Activated T-helper 17 cell treated with anti-CD3 and anti-CD28 coated beads, Interleukin-2, amount 50 U/mL, for 72 hours (primary cell): Measurements from ENCODE around the gene TBC1D10A. TPM values are rescaled to one million over a fixed set of nuclear protein-coding genes. Genes with fewer than 3 reads are reported as not detected.

ENCODE experiments used
- ATAC-seq: fragments of 150-1000 bp; cut with Tn5 transposase; replicated peaks from 2 replicates; pipeline ENCODE4 v1.10.0; 2021; ENCODE audit warnings: mild to moderate bottlenecking, moderate library complexity
- H3K27ac Mint-ChIP-seq: one replicate; pipeline ENCODE4 v1.8.0; 2022; ENCODE audit warnings: mixed read lengths
- H3K27me3 Mint-ChIP-seq: one replicate; pipeline ENCODE4 v1.8.0; 2022; ENCODE audit warnings: mixed read lengths
- H3K36me3 Mint-ChIP-seq: one replicate; pipeline ENCODE4 v1.8.0; 2022; ENCODE audit warnings: low read depth, mild to moderate bottlenecking, mixed read lengths
- H3K4me1 Mint-ChIP-seq: one replicate; pipeline ENCODE4 v1.8.0; 2022; ENCODE audit warnings: mixed read lengths
- H3K4me3 Mint-ChIP-seq: one replicate; pipeline ENCODE4 v1.8.0; 2022; ENCODE audit warnings: mild to moderate bottlenecking, mixed read lengths
- H3K9me3 Mint-ChIP-seq: one replicate; pipeline ENCODE4 v1.8.0; 2022; ENCODE audit warnings: mixed read lengths
- total RNA-seq, 2 donors: library from RNA; stranded (reverse); gene quantifications; one replicate each; pipeline ENCODE4 v1.2.3, GENCODE V29; 2022

The TBC1D10A gene
- total RNA-seq, 2 donors from 2014 or later = 26.9 to 41.2 TPM

DNA sequence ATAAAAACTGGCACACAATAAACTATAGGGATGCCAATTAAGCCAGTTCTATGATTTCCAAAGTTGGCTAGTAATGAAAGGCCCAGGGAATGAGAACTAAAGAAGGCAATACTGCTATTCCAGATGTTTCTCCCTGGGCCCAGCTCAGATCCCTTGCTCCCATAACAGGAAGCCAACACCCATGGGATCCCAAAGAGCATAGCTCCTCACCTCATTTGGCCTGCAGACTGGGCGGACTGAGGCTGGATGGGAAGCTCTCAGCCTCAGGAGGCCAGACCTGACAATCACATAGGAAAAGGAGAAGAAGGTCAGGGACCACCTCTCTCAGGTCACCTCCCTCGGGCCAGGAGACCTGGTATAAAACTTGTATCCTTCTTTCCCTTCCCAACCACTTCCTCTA, 5.3 kb downstream of the TBC1D10A start:
- H3K9me3 Mint-ChIP-seq = no peaks in the 10 kb centered on the region
- H3K36me3 Mint-ChIP-seq = peaks cover 79% of the 10 kb centered on the region
- H3K4me1 Mint-ChIP-seq = peaks cover 59% of the 10 kb centered on the region
- peak overlapping the region; percentile 42 for H3K27ac Mint-ChIP-seq
- H3K4me3 Mint-ChIP-seq = peak overlapping the region; percentile 25
- no peak for ATAC-seq
- no peaks in the 10 kb centered on the region for H3K27me3 Mint-ChIP-seq

DNA sequence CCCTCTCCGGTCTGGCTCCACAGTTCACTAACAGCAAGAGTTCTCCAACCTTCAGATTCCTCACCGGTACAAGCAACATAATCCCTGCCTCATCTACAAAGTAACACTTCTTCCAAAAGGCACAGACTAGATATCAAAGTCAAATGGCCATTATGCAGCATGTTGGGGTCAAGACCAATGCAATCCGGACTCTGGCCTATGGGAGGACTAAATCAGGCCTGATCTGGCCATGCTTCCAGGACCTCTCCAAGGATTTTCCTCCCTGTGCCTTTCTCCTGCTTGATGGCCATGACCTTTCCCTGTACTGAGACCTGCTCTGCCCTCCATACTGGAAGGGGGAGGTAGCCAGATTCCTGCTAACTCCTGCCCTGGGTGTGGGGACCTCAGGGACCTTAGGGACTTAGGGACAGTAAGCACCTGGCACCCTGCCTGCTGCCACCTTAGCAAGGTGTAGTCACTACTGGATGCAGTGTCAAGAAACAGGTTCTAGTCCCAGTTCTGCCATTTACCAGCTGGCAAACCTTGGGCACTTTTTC, 6.7 kb downstream of the TBC1D10A start:
- Mint-ChIP-seq H3K27ac (peak overlapping the region; percentile 76), H3K4me1 (peaks cover 65% of the 10 kb centered on the region), H3K27me3 (no peaks in the 10 kb centered on the region), H3K9me3 (no peaks in the 10 kb centered on the region), H3K36me3 (peaks cover 78% of the 10 kb centered on the region), H3K4me3 (no peak overlapping the region)
- no peak for ATAC-seq

- ATAC-seq = no peak
- Mint-ChIP-seq H3K4me1 (peaks cover 69% of the 10 kb centered on the region), H3K9me3 (no peaks in the 10 kb centered on the region), H3K27ac (peak overlapping the region; percentile 76), H3K4me3 (peak overlapping the region; percentile 22), H3K36me3 (peaks cover 79% of the 10 kb centered on the region), H3K27me3 (no peaks in the 10 kb centered on the region)
These were observed 7.8 kb downstream of the TBC1D10A start for GRCh38 chr22:30318799-30319419.

DNA sequence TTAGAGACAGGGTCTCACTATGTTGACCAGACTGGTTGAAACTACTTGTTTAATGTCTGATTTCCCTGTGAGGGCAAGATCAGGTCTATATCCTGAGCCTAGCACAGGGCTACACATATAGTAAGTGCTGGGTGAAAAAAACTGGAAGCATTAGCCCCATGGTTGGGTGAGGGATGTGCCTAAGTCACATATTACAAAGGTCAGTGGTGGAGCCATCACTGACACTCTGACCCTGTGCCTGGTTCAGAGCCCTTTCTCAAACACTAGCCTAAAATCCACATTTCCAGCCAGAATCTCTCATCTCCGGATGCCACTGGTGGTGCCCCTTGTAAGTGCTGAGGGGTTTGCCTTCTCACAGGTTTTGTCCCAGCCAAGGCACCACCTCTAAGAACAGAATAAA, 9.0 kb downstream of the TBC1D10A start:
- Mint-ChIP-seq H3K4me1 (peaks cover 67% of the 10 kb centered on the region), H3K9me3 (no peaks in the 10 kb centered on the region), H3K27me3 (no peaks in the 10 kb centered on the region), H3K36me3 (peaks cover 77% of the 10 kb centered on the region), H3K4me3 (peak overlapping the region; percentile 22), H3K27ac (peak overlapping the region; percentile 76)
- ATAC-seq = no peak

GRCh38 chr22:30315962-30316576, 10.7 kb downstream of the TBC1D10A start:
- peaks cover 81% of the 10 kb centered on the region for H3K36me3 Mint-ChIP-seq
- peak overlapping the region; percentile 72 for H3K27ac Mint-ChIP-seq
- no peaks in the 10 kb centered on the region for H3K27me3 Mint-ChIP-seq
- H3K4me1 Mint-ChIP-seq = peaks cover 84% of the 10 kb centered on the region
- ATAC-seq = no peak
- no peaks in the 10 kb centered on the region for H3K9me3 Mint-ChIP-seq
- H3K4me3 Mint-ChIP-seq = peak overlapping the region; percentile 69

GRCh38 chr22:30314915-30315314, 11.8 kb downstream of the TBC1D10A start:
- Mint-ChIP-seq H3K27ac (peak overlapping the region; percentile 72), H3K9me3 (no peaks in the 10 kb centered on the region), H3K36me3 (peaks cover 69% of the 10 kb centered on the region), H3K27me3 (no peaks in the 10 kb centered on the region), H3K4me1 (peaks cover 89% of the 10 kb centered on the region), H3K4me3 (peak overlapping the region; percentile 69)
- ATAC-seq = peak; percentile 88

DNA sequence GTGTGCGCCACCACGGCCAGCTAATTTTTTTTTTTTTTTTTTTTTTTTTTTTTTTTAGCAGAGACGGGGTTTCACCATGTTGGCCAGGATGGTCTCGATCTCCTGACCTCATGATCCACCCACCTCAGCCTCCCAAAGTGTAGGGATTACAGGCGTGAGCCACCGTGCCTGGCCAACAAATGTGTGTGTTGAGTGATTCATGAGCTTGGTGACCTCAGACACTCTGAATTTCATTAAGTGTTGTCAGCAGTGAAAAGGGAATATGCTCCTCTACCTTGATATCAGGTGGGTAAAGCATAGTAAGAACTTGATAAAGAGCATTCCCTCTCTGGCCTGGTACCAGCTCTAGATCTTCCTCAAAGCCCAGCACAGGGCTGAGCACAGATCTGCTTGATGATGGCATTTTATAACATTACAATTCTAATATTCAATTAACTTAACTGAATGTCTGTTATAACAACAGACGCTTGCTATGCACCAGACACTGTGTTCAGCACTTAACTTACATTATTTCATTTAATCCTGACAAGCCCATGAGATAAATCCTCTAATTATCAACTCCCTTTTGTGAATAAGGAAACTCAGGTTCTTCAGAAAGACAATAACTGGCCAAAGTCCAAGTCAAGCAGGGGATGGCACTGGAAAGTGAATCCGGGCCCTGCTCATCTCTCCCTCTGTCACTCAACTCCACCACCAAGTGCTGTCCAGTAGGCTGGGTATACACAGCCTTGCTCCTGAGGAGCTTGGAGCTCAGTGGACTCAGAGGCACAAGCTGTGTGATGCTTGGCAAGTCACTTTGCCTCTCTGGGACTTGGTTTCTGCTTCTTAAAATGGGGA, 13.0 kb downstream of the TBC1D10A start:
- peak overlapping the region; percentile 92 for H3K27ac Mint-ChIP-seq
- H3K9me3 Mint-ChIP-seq = no peaks in the 10 kb centered on the region
- H3K27me3 Mint-ChIP-seq = no peaks in the 10 kb centered on the region
- peaks cover 85% of the 10 kb centered on the region for H3K4me1 Mint-ChIP-seq
- H3K4me3 Mint-ChIP-seq = peak overlapping the region; percentile 80
- peak; percentile 17 for ATAC-seq
- H3K36me3 Mint-ChIP-seq = peaks cover 58% of the 10 kb centered on the region

DNA sequence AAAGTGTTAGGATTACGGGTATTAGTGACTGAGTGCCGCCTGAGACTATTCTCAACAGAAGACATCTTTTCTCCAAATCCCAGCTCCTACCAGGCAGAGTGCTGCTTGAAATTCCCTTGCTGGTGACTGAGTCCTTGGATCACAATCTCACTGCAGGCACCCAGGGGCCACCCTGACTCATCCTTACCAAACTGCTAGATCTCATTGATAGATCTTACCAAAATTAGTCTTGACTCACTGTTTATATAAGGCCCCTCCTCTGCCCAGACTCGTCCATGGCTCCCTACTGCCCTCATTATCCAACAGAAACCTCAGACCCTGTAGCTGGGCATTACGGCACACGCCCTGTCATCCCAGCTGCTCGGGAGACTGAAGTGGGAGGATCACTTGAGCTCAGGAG, 14.7 kb downstream of the TBC1D10A start:
- peak; percentile 38 for ATAC-seq
- no peaks in the 10 kb centered on the region for H3K9me3 Mint-ChIP-seq
- peaks cover 43% of the 10 kb centered on the region for H3K36me3 Mint-ChIP-seq
- H3K27ac Mint-ChIP-seq = peak overlapping the region; percentile 92
- H3K4me1 Mint-ChIP-seq = peaks cover 85% of the 10 kb centered on the region
- H3K4me3 Mint-ChIP-seq = peak overlapping the region; percentile 80
- H3K27me3 Mint-ChIP-seq = no peaks in the 10 kb centered on the region

DNA sequence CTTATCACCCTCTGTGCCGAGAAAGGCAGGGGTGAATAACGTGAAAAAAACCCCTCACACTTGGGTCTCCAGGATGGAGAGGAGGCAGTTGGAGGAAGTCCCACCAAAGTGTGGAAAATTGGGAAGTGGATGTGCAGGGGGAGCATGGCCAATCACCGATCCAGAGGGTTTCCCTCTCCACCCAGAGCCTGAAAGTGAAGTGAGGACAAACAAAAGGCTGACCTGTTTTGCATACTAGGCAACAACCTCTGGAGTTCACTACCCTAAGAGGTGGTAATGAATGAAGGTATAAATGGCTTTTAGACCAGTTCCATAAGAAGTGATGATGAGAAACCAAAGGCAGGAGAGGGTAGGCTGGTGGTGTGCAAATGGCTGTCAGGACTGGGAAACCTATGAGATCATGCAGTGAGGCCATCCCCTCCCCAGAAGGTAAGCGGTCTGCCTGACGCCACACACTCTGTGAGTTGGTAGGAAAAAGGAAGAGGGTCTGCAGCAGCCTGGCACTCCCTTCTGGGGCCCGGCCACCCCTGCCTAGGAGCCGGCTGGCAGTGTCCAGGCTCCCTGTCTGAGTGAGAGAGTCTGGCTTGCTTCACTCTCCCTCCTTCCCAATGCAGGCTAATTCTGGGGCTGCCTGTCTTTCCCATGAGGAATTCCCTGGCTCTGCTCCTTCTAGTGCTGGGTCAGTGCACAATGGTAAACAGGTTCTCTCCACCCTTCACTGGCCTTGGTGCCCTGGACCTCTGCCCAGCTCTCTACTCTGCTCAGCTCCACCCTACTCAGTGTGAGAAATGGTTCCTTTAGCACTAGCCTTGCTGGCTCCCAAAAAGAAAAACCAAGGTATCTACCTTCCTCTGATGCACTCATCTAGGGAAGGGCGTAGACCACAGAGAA, 15.6 kb downstream of the TBC1D10A start:
- peak overlapping the region; percentile 80 for H3K4me3 Mint-ChIP-seq
- H3K4me1 Mint-ChIP-seq = peaks cover 90% of the 10 kb centered on the region
- no peak for ATAC-seq
- peak overlapping the region; percentile 92 for H3K27ac Mint-ChIP-seq
- H3K9me3 Mint-ChIP-seq = no peaks in the 10 kb centered on the region
- no peaks in the 10 kb centered on the region for H3K27me3 Mint-ChIP-seq
- peaks cover 41% of the 10 kb centered on the region for H3K36me3 Mint-ChIP-seq

DNA sequence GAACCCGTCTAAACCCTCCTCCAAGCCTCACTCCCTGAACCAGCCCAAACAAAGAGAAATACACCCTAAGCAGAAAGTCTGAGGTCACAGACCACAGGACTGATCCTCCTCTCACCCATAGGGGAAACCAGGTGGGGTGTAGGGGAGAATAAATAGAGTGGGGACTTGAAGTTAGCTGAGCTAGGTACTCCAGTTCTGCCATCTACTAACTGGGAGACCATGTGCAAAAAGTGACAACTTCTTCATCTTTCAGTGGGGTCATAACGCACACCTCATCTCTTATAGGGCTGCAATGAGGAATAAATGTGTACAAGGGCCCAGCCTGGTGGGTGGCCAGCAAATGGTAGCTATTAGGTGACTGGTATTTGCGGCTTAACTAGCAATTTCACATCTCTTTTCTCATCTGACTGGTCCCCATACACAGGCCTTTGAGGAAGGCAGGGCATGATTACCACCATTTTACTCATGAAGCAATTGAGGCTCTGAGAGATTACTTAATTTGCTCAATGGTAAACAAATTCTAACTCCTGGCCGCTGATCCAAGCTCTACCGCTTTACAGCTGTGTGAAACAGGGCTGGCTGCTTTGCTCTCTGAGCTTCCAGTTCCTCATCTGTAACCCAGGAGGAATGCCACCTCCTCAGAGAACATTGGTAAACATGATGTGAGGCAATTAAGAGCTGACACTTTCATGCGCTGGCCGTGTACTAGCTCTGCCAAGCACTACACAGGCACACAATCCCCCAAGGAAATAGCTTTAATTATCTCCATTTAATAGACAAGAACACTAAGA, 16.6 kb downstream of the TBC1D10A start:
- H3K27ac Mint-ChIP-seq = peak overlapping the region; percentile 92
- ATAC-seq = peak; percentile 19
- no peaks in the 10 kb centered on the region for H3K27me3 Mint-ChIP-seq
- peaks cover 35% of the 10 kb centered on the region for H3K36me3 Mint-ChIP-seq
- no peaks in the 10 kb centered on the region for H3K9me3 Mint-ChIP-seq
- H3K4me1 Mint-ChIP-seq = peaks cover 90% of the 10 kb centered on the region
- H3K4me3 Mint-ChIP-seq = peak overlapping the region; percentile 80

DNA sequence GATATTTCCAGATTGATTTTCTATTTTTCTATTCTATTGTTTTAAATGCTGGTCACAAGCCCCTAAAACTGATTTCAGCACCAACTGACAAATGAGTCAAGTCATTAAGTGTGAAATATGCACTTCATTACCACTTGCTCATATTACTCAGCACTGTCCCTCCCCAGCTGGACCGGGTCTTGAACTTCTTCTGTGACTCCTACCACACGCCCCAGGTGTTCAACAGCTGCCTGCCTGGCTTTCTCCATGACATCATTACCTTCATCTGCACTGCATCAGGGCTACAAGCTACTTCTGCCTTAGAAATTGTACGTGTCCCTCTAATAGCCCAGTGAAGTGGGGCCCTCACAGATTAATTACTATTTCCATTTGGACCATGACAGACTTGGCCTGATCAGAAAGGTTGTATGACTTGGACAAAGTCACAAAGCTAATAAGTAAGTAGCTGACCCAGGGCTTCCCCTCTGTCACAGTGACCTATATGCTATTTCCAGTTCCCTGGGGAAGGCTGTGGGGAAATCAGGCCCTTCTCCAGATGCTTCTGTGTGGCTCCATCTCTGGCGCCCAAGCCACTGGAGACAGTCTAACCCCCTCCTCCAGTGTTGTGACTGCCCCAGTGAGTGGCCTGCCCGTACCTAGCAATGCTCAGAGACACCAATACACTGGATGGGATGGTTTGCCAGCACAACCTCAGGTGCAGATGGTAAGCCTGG, 18.1 kb downstream of the TBC1D10A start:
- Mint-ChIP-seq H3K4me1 (peaks cover 89% of the 10 kb centered on the region), H3K9me3 (no peaks in the 10 kb centered on the region), H3K36me3 (peaks cover 24% of the 10 kb centered on the region), H3K4me3 (peak overlapping the region; percentile 80), H3K27ac (peak overlapping the region; percentile 92), H3K27me3 (no peaks in the 10 kb centered on the region)
- peak; percentile 21 for ATAC-seq

- peak overlapping the region; percentile 80 for H3K4me3 Mint-ChIP-seq
These were observed 18.6 kb downstream of the TBC1D10A start for GRCh38 chr22:30308093-30308492.

More at GRCh38 chr22:30308093-30308492, 18.6 kb downstream of the TBC1D10A start:
- Mint-ChIP-seq H3K27me3 (no peaks in the 10 kb centered on the region), H3K27ac (peak overlapping the region; percentile 92), H3K36me3 (peaks cover 27% of the 10 kb centered on the region), H3K4me1 (peaks cover 92% of the 10 kb centered on the region), H3K9me3 (no peaks in the 10 kb centered on the region)
- no peak for ATAC-seq
